Activated T-helper 1 cell treated with Interleukin-2 at 50 U/mL for 16 hours (primary cell): Measurements from ENCODE around the gene AHNAK2.

ENCODE experiments used
- DNase-seq: peaks from one replicate; pipeline ENCODE4 v3.0.0-alpha.2; 2020; ENCODE audit warnings: low read depth

The AHNAK2 gene

GRCh38 chr14:104985675-104986486 lies 7.7 kb upstream of the AHNAK2 start, which contains the start of gene CLBA1:
Gene CLBA1 (plus strand): TSS chr14:104985788. CDS start chr14:104986432, 644 bp downstream.
- DNase-seq = peak; percentile 87

- DNase-seq = no peak
Observed at GRCh38 chr14:104984056-104984894, 6.1 kb upstream of the AHNAK2 start.

GRCh38 chr14:104983231-104983721 lies 5.1 kb upstream of the AHNAK2 start:
- no peak for DNase-seq

GRCh38 chr14:104982548-104983230 lies 4.5 kb upstream of the AHNAK2 start:
- DNase-seq = no peak

GRCh38 chr14:104981699-104982541 lies 3.7 kb upstream of the AHNAK2 start:
- DNase-seq = no peak

GRCh38 chr14:104980611-104981531 lies 2.7 kb upstream of the AHNAK2 start:
- DNase-seq = no peak

- no peak for DNase-seq
Observed at GRCh38 chr14:104979758-104980610, 1.8 kb upstream of the AHNAK2 start.

- no peak for DNase-seq
Observed at GRCh38 chr14:104978746-104979691, 845 bp upstream of the AHNAK2 start.

GRCh38 chr14:104977008-104977680 lies 1.0 kb downstream of the AHNAK2 start:
- no peak for DNase-seq

GRCh38 chr14:104976198-104977007 lies 1.8 kb downstream of the AHNAK2 start:
- peak; percentile 78 for DNase-seq

- DNase-seq = no peak
Observed at GRCh38 chr14:104975481-104976197, 2.5 kb downstream of the AHNAK2 start.

GRCh38 chr14:104974665-104975390 lies 3.3 kb downstream of the AHNAK2 start:
- DNase-seq = no peak

GRCh38 chr14:104974146-104974541 lies 4.0 kb downstream of the AHNAK2 start:
- DNase-seq = no peak

GRCh38 chr14:104973385-104974145 lies 4.6 kb downstream of the AHNAK2 start:
- no peak for DNase-seq

GRCh38 chr14:104973135-104973384 lies 5.1 kb downstream of the AHNAK2 start:
- no peak for DNase-seq
